ENCODE measurements around the gene NKTR.
"Not testable (repeated sequence)": the region's sequence is repeated elsewhere in the genome, so short reads cannot be mapped to it uniquely, and the experiment has no call there.

Gene NKTR

GRCh38 chr3:42600111-42600957, at the start of gene NKTR:
TSS of gene NKTR (plus strand) at chr3:42600686. CDS start at chr3:42601007, 321 bp downstream.
- in situ Hi-C loops (cut with HindIII; ENCODE audit: low sequenced_read_pairs) = no loop called here

- in situ Hi-C loops (cut with HindIII; ENCODE audit: low sequenced_read_pairs) = no loop called here
Observed at GRCh38 chr3:42552830-42553229, 47.7 kb upstream of the NKTR start.

- in situ Hi-C loops (cut with HindIII; ENCODE audit: low sequenced_read_pairs) = no loop called here
Observed at GRCh38 chr3:42556089-42556632, 44.3 kb upstream of the NKTR start.

GRCh38 chr3:42556817-42557216, 43.7 kb upstream of the NKTR start:
- in situ Hi-C loops (cut with HindIII; ENCODE audit: low sequenced_read_pairs) = not testable (repeated sequence)

GRCh38 chr3:42557854-42558253, 42.6 kb upstream of the NKTR start:
- in situ Hi-C loops (cut with HindIII; ENCODE audit: low sequenced_read_pairs) = no loop called here

- in situ Hi-C loops (cut with HindIII; ENCODE audit: low sequenced_read_pairs) = no loop called here
Observed at GRCh38 chr3:42562047-42562907, 38.2 kb upstream of the NKTR start.

GRCh38 chr3:42569593-42570142, 30.8 kb upstream of the NKTR start:
- in situ Hi-C loops (cut with HindIII; ENCODE audit: low sequenced_read_pairs) = no loop called here

GRCh38 chr3:42572278-42572677, 28.2 kb upstream of the NKTR start:
- in situ Hi-C loops (cut with HindIII; ENCODE audit: low sequenced_read_pairs) = no loop called here

- in situ Hi-C loops (cut with HindIII; ENCODE audit: low sequenced_read_pairs) = no loop called here
Observed at GRCh38 chr3:42575137-42575741, 25.2 kb upstream of the NKTR start.

- in situ Hi-C loops (cut with HindIII; ENCODE audit: low sequenced_read_pairs) = no loop called here
Observed at GRCh38 chr3:42578054-42578453, 22.4 kb upstream of the NKTR start.

GRCh38 chr3:42579346-42579745, 21.1 kb upstream of the NKTR start:
- in situ Hi-C loops (cut with HindIII; ENCODE audit: low sequenced_read_pairs) = not testable (repeated sequence)

GRCh38 chr3:42581400-42581708, 19.1 kb upstream of the NKTR start:
- in situ Hi-C loops (cut with HindIII; ENCODE audit: low sequenced_read_pairs) = no loop called here

GRCh38 chr3:42581709-42582473, 18.6 kb upstream of the NKTR start, which contains the start of gene SEC22C:
TSS of gene SEC22C (minus strand) at chr3:42581967. CDS start at chr3:42569046, 12,921 bp downstream.
- in situ Hi-C loops (cut with HindIII; ENCODE audit: low sequenced_read_pairs) = no loop called here

- in situ Hi-C loops (cut with HindIII; ENCODE audit: low sequenced_read_pairs) = no loop called here
Observed at GRCh38 chr3:42582474-42583070, 17.9 kb upstream of the NKTR start.

- in situ Hi-C loops (cut with HindIII; ENCODE audit: low sequenced_read_pairs) = no loop called here
Observed at GRCh38 chr3:42588625-42589024, 11.9 kb upstream of the NKTR start.

- in situ Hi-C loops (cut with HindIII; ENCODE audit: low sequenced_read_pairs) = no loop called here
Observed at GRCh38 chr3:42589382-42590109, 10.9 kb upstream of the NKTR start.

- in situ Hi-C loops (cut with HindIII; ENCODE audit: low sequenced_read_pairs) = no loop called here
Observed at GRCh38 chr3:42590989-42591756, 9.3 kb upstream of the NKTR start.

GRCh38 chr3:42591811-42592210, 8.7 kb upstream of the NKTR start:
- in situ Hi-C loops (cut with HindIII; ENCODE audit: low sequenced_read_pairs) = no loop called here

Measured in DLD1 (cell line).